A549 (cell line): ENCODE measurements around the gene TUBGCP3.

Experiments
- CTCF ChIP-seq: fragments of >200 bp; sonication (Bioruptor Twin); formaldehyde crosslinking; IDR thresholded peaks from 3 replicates; pipeline ENCODE4 v1.5.1; 2016
- JUN ChIP-seq, 2 experiments: fragments of >200 bp; sonication (Bioruptor Twin); formaldehyde crosslinking; IDR thresholded peaks; 2 replicates in 1 of 2; 3 replicates in 1 of 2; pipeline ENCODE4 v1.6.1; 2016 to 2017
- MAZ ChIP-seq: fragments of 150-350 bp; IDR thresholded peaks from 2 replicates; pipeline ENCODE4 v1.6.1; 2014; ENCODE audit warnings: antibody characterized with exemption, low read depth, low read length, borderline replicate concordance
- POLR2A ChIP-seq: IDR thresholded peaks from 2 replicates; pipeline ENCODE4 v1.6.1; 2012; ENCODE audit warnings: mild to moderate bottlenecking, low read length

- TF ChIP-seq JUN (IDR thresholded peaks at IDR 0.05): no peak
- TF ChIP-seq MAZ: no peak
- TF ChIP-seq POLR2A: no peak
- no peak for TF ChIP-seq CTCF
Measured at GRCh38 chr13:112521073-112521685, 66.8 kb downstream of the TUBGCP3 start.
